CD4-positive, alpha-beta T cell treated with Interleukin-2 at 100 ng/mL for 4 hours (primary cell): ENCODE measurements around the gene PRDX3.
A peak's percentile ranks its signal among the peaks of the same experiment; 100 is the strongest.

Experiments
- DNase-seq: peaks from one replicate; pipeline ENCODE4 v3.0.0-alpha.2; 2020; ENCODE audit warnings: low spot score

PRDX3 gene

GRCh38 chr10:119178372-119179119, at the start of gene PRDX3:
Gene PRDX3, minus strand, starts transcription at chr10:119178812. Its CDS starts 22 bp downstream, at chr10:119178790.
- DNase-seq = peak; percentile 88

DNA sequence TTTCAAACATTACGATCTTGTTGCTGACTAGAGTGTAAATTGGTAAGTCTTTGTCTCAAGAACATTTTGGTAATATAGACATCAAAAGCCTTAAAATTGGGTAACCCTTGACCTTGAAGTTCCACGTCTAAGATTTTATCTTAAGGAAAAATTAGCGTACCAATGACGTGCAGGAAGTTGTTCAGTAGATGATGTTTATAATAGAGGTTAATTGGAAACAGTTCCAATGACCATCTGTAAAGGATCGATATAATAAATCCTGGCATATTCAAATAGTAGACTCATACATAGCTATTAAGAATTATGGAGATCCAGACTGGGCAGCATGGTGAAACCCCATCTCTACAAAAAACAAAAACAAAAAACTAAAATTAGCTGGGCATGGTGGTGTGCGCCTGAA, 49.2 kb upstream of the PRDX3 start:
- no peak for DNase-seq

DNA sequence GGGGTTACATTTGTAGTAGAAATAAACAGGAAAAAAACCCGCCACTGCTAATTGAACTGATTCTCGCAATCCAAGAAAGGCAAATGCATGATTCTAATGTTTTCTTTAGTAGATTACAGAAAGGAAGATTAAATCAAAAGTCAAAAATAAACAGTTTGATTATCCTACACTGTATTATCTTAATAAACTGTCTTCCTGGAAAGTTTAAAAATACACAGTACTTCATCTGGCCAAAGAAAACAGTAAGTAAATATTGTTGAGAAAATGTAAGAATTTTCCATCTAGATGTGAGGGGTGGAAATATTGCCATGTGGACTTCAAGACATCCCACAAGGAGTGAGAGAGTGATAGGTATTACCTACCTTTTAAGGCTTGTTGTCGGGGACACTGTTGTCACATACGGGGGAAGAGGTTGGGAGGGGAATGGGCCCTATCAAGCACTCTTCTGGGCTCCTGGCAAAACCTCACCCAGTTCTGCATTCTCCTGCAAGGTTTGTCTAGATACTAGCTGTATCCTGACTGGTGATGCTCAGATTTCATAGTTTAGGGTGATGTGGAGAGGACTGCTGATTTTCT, 46.6 kb upstream of the PRDX3 start:
- DNase-seq = no peak

- no peak for DNase-seq
These were observed 44.4 kb upstream of the PRDX3 start for GRCh38 chr10:119222966-119223386.

GRCh38 chr10:119222537-119222936, 43.9 kb upstream of the PRDX3 start:
- DNase-seq = no peak

- DNase-seq = no peak
These were observed 43.1 kb upstream of the PRDX3 start for GRCh38 chr10:119221666-119222065.

- no peak for DNase-seq
These were observed 42.6 kb upstream of the PRDX3 start for GRCh38 chr10:119221201-119221600.

DNA sequence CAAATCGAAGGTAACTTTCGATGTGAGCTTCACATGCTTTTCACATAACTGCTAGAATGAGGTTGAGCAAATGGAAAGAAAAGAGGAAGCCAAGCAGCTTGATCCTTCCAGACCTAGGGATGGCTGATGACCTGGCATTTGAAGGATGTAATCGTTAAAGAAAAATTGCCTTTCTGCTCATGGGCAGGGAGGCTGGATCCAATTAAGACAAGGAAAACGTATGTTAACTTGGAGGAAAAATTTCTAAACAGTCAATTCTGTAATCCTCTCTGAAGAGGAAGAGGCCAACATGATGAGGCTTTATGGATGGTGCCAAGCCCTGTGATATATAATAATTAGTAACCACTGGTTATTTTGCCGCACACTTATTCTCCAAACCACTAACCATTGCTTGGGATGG, 41.3 kb upstream of the PRDX3 start:
- DNase-seq = no peak

DNA sequence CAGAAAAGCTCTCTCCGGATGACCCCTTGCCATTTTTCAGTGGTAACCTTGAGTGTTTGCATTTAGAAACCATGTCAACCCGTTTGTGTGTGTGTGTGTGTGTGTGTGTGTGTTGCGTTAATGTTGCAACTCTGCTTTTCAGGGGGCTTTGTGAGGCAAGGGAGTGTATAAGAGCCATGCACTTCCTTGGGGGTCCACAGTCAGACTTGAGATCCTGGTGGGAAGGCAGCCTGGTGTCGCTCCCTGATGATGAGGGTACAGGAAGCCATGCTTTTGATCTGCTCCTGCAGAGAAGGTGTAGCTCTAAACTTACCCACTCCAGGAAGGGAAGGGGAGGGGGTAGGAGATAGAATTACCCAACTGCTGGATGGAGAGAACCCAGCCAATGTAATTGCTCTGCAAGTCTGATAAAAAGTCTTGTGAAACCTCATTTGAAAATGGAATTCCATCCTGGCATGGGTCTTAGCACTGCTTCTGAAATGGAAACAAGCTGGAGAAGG, 39.4 kb upstream of the PRDX3 start:
- no peak for DNase-seq

DNA sequence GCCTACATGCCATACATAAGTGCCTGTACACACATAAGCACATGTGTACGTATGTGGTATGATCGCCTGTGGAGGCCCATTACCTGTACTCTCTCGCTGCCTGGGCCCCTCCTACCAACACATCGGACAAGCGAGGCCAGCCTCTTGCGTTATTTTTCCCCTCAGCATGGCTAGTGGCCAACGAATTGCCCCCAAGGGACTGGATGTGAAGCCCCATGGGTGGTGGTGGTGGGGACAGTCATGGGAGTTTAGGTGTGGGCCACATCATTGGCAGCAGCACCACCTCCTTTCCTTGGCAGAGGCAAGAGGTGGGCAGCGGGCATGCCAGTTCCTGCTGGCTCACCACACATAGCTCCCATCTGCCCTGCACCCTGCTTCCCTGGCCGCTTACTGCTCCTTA, 38.8 kb upstream of the PRDX3 start:
- DNase-seq = no peak

DNA sequence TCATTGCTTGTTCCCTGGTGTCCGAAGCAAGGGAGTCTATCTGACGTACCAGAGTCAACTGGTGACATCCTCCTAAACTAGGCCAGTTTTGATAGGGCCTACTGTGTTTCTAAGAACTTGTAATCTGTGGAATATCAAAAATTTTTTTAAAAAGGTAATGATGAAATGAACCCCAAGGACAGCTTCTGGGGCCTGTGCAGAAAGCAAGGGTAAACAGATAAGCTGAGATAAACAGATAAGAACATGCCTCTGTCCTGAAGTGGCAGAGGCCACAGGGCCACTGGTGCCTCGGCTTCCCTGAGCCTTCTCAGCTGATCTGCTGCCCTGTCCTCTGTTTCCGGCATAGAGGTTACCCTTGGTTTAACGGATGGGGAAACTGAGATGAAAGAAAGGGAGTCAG, 37.5 kb upstream of the PRDX3 start:
- no peak for DNase-seq

DNA sequence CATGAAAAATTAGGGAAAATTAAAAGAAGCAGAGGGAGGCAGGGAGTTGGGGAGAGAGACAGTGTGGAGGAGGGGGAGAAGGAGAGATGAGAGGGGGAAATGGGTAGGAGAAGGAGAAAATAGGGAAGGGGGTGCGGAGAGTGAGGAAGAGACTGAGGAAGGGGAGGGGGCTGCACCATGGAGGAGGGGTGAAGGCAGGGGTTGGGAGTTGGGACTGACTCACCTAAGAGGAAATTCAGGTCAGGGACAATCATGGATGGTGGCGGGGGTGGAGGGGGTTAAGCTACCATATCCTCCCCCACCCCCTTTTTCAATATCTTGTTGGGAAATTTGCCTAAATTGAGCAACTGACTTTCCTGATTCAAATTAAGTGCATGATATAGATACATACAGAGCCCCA, 36.8 kb upstream of the PRDX3 start:
- no peak for DNase-seq

- DNase-seq = peak; percentile 37
These were observed 33.2 kb upstream of the PRDX3 start for GRCh38 chr10:119211625-119212441.

DNA sequence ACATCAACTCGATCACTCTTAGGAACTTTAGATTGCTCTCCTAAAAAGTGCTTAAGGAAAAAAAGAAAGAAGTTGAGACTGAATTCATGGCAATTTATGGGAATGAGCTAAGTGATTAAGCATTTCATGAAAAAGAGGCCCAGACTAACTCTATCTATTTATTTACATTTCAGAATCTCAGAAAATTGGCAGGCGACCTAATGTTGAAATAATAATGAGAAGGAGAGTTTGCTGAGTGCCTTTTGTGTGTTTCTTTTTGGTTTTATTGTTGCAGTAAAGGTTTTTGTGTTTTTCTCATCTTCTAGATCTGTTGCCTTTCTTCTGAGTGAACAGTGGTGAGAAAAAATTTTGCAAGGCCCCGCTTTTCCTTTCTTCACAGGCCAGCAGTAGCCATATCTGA, 32.6 kb upstream of the PRDX3 start:
- DNase-seq = no peak

DNA sequence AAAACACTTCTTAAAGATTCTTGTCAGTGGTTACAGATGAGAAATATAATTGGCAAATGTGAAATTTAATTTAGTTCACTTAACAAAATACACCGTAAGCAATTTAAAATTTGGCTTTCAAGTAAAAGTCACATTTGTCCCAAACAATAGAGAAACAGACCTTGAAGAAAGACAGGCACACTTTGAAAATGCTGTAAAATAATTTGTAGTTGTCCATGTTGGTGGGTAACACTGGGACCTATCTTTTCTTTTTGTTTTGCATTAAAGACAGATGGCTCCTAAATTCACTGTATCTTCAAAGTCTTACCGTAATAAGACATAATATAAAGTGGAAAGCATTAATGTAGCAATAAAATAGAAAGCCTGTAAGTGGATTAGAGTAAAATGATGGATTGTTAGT, 32.0 kb upstream of the PRDX3 start:
- DNase-seq = no peak

- no peak for DNase-seq
These were observed 31.2 kb upstream of the PRDX3 start for GRCh38 chr10:119209736-119210355.

GRCh38 chr10:119209035-119209735, 30.6 kb upstream of the PRDX3 start:
- DNase-seq = peak; percentile 61

- no peak for DNase-seq
These were observed 29.9 kb upstream of the PRDX3 start for GRCh38 chr10:119208553-119208940.

DNA sequence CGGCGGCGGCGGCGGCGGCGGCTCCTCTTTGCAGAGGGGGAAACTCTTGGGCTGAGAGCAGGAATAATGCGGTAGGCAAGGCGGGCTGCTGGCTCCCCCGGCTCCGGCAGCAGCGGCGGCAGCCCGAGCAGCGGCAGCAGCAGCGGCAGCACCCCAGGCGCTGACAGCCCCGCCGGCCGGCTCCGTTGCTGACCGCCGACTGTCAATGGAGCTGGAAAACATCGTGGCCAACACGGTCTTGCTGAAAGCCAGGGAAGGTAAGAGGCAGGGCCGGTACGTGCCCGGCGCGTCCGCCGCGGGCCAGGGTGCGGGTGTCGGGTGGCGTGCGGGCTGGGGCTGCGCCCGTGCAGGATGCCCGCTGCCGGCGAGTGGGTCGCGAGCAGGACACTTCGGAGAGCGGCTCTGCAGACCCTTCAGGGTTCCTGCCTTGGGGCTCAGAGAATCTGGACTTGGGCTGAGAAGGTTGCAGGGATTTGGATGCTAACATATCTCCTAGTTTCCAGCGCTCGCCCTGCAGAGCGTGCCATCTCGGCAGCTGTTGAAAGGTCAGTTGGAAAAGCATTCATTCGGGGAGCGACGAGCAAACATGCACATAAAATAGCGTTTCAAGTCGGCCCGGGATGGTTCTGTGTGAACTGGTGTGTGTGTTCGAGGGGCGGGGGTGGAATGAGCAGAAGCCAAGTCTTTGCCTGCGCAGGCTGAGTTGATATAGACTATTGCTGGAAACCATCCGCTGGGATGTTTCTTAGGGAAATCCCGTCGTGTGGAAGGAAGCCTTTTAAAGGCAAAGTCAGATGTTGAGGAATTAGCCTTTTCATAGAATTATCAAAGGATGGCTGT, 29.3 kb upstream of the PRDX3 start:
- peak; percentile 21 for DNase-seq

- DNase-seq = peak; percentile 97
These were observed 28.7 kb upstream of the PRDX3 start, which contains the start of gene GRK5 for GRCh38 chr10:119207366-119207666. Gene GRK5, plus strand, starts transcription at chr10:119207571. Its CDS starts 347 bp downstream, at chr10:119207918.
